Breast epithelium (tissue), 3 donors: Measurements from ENCODE around the gene AOX1.
"Not testable (repeated sequence)": the region's sequence is repeated elsewhere in the genome, so short reads cannot be mapped to it uniquely, and the experiment has no call there.

Source experiments
- CTCF ChIP-seq, 3 donors: fragments of 450-650 bp; IDR thresholded peaks; one replicate each; pipeline ENCODE4 v1.5.1; 2016 to 2017; ENCODE audit warnings: antibody characterized with exemption in 3 of 3, mild to moderate bottlenecking in 3 of 3, moderate library complexity in 3 of 3
- POLR2A ChIP-seq: fragments of 450-650 bp; IDR thresholded peaks from one replicate; pipeline ENCODE4 v1.6.1; 2016; ENCODE audit warnings: antibody characterized with exemption, mild to moderate bottlenecking, moderate library complexity
- POLR2AphosphoS5 ChIP-seq, 3 donors: sonication (generic); formaldehyde crosslinking; IDR thresholded peaks; one replicate each; pipeline ENCODE4 v1.6.1; 2017; ENCODE audit warnings: antibody characterized with exemption in 3 of 3

- TF ChIP-seq CTCF (IDR thresholded peaks at IDR 0.05); POLR2AphosphoS5 (IDR thresholded peaks at IDR 0.05); POLR2A: not testable (repeated sequence)
Observed at GRCh38 chr2:200566596-200566995, 19.2 kb upstream of the AOX1 start.
